Ascending aorta (tissue), 2 donors: ENCODE measurements around the gene TCF7. TPM values are rescaled to one million over a fixed set of nuclear protein-coding genes. Genes with fewer than 3 reads are reported as not detected.
A peak's percentile ranks its signal among the peaks of the same experiment; 100 is the strongest.

ENCODE experiments used
- DNase-seq, 2 donors: peaks; one replicate each; pipeline ENCODE4 v3.0.0-alpha.2; 2019; ENCODE audit warnings: low spot score in 2 of 2
- H3K27ac ChIP-seq, 2 donors: fragments of 200-600 bp; sonication (generic); one replicate each; pipeline ENCODE4 v1.5.1; 2016 to 2017; ENCODE audit warnings: mild to moderate bottlenecking in 1 of 2
- H3K27me3 ChIP-seq: fragments of 200-600 bp; sonication (generic); one replicate; pipeline ENCODE4 v1.5.1; 2017
- H3K36me3 ChIP-seq, 2 donors: fragments of 200-600 bp; sonication (generic); one replicate each; pipeline ENCODE4 v1.5.1; 2016
- H3K4me1 ChIP-seq, 2 donors: fragments of 200-600 bp; sonication (generic); one replicate each; pipeline ENCODE4 v1.5.1; 2016 to 2017; ENCODE audit warnings: mild to moderate bottlenecking in 1 of 2
- H3K4me3 ChIP-seq, 2 donors: fragments of 200-600 bp; sonication (generic); one replicate each; pipeline ENCODE4 v1.5.1; 2016 to 2017; ENCODE audit warnings: mild to moderate bottlenecking in 1 of 2
- H3K9me3 ChIP-seq, 2 donors: fragments of 200-600 bp; sonication (generic); one replicate each; pipeline ENCODE4 v1.5.1; 2016
- intact Hi-C: fragments of 100-400 bp; cut with DNase I; formaldehyde crosslinking; loops from one replicate; pipeline ENCODE4 v1.15.1; 2023
- total RNA-seq: library from RNA; depleted of rRNA; stranded (reverse); fragments of >200 nt; gene quantifications from one replicate; pipeline ENCODE4 v1.1.0, GENCODE V29; 2016
- TF ChIP-seq, protein P1 (sequence below), 3 experiments: fragments of 200-600 bp in 2 of 3; fragments of 450-650 bp in 1 of 3; sonication (generic) in 2 of 3; IDR thresholded peaks; one replicate each; pipeline ENCODE4 v1.5.1; 2016 to 2019; ENCODE audit warnings: antibody characterized with exemption in 3 of 3, mild to moderate bottlenecking in 1 of 3, moderate library complexity in 1 of 3

TCF7 gene
- total RNA-seq, 1 donor from 2014 or later: 12.1 TPM

DNA sequence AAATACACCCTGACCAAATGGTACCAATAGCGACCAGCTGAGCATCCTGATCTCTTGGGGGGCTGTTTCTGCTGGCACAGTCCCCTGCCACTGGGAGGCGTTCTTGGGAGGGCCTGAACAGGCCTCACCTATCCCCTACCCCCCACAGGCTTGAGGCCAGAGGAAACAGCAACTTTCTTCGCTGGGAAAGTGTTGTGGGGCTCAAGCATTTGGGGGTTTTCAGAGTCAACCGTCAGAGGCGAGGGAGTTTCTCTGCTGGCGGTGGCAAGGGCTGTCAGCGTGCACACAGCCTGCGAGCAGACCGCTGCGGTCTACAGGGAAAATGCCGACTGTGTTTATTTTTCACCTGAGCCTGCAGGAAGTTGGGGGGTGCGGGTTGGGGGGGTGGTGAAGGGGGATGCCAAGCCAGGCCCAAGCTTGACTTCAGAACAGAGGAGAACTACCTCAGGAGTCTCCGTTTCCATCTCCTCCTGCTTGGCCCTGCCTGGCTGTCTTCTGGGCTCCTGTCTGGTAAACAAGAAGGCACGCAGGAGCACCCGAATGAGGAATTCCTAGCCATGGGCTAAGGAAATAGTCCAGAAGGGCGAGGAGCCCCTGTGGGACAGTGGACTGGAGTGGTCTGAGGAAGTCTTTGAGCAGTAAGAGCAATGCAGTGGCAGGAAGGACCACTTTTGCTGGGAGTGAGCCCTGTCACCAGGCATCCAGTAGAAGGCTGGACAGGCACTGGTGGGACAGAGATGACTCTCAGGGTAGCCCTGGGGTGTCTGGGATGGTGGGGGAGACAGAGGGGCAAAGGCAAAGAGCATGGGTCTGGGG, 18.1 kb downstream of the TCF7 start:
- no peak overlapping the region for H3K27ac ChIP-seq
- TF ChIP-seq, protein P1, sequence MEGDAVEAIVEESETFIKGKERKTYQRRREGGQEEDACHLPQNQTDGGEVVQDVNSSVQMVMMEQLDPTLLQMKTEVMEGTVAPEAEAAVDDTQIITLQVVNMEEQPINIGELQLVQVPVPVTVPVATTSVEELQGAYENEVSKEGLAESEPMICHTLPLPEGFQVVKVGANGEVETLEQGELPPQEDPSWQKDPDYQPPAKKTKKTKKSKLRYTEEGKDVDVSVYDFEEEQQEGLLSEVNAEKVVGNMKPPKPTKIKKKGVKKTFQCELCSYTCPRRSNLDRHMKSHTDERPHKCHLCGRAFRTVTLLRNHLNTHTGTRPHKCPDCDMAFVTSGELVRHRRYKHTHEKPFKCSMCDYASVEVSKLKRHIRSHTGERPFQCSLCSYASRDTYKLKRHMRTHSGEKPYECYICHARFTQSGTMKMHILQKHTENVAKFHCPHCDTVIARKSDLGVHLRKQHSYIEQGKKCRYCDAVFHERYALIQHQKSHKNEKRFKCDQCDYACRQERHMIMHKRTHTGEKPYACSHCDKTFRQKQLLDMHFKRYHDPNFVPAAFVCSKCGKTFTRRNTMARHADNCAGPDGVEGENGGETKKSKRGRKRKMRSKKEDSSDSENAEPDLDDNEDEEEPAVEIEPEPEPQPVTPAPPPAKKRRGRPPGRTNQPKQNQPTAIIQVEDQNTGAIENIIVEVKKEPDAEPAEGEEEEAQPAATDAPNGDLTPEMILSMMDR (IDR thresholded peaks at IDR 0.05): no peak
- peaks cover 18 to 46% of the 10 kb centered on the region in 2 donors for H3K36me3 ChIP-seq
- H3K4me1 ChIP-seq: peaks cover 0 to 6% of the 10 kb centered on the region in 2 donors
- H3K4me3 ChIP-seq: no peak overlapping the region
- no peaks in the 10 kb centered on the region for H3K9me3 ChIP-seq
- no peaks in the 10 kb centered on the region for H3K27me3 ChIP-seq
- DNase-seq: no peak
- intact Hi-C loops: no loop called here

DNA sequence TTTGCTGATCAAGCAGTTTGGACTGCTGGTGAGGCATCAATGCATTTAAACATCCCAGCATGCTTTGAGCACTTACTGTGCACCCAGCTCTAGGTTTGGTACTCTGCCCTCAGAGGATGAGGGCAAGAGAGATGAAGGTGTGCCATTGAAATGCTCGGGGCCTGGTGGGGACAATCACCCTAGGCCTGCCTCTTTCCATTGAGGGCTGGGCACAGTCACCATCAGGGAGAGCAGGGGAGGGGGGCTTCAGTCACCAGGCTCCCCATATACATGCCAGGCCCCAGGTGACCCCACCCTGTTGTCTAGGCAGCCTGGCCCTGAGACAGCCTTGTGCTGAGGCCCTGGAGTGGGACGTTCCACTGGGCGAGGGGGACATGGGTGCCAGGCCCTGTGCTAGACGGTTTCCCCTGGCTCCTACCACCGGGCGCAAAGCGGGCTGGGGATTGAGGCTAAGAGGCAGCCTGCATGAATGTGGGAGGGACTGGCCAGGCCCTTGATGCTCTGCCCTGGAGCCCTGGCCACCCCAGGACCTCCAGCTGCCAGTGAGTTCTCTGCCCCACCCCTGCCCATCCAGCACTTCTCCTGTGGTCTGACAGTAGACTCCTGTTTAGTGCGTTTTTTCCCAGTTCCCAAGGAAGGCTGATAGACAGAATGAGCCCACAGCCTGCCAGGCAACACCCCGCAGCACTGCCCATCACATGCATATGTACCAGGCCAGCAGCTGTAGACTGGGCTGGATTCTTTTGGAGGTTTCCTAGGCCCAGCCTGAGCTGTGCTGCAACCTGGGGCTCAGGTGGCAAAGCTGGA, 18.9 kb downstream of the TCF7 start:
- Histone ChIP-seq H3K9me3 (no peaks in the 10 kb centered on the region), H3K27me3 (no peaks in the 10 kb centered on the region), H3K4me3 (no peak overlapping the region), H3K27ac (no peak overlapping the region), H3K36me3 (peaks cover 18 to 46% of the 10 kb centered on the region in 2 donors), H3K4me1 (peaks cover 0 to under 1% of the 10 kb centered on the region in 2 donors)
- peak in 1 of 2 donors; percentile 35 for DNase-seq
- intact Hi-C loops: no loop called here
- TF ChIP-seq, protein P1 (IDR thresholded peaks at IDR 0.05): no peak

DNA sequence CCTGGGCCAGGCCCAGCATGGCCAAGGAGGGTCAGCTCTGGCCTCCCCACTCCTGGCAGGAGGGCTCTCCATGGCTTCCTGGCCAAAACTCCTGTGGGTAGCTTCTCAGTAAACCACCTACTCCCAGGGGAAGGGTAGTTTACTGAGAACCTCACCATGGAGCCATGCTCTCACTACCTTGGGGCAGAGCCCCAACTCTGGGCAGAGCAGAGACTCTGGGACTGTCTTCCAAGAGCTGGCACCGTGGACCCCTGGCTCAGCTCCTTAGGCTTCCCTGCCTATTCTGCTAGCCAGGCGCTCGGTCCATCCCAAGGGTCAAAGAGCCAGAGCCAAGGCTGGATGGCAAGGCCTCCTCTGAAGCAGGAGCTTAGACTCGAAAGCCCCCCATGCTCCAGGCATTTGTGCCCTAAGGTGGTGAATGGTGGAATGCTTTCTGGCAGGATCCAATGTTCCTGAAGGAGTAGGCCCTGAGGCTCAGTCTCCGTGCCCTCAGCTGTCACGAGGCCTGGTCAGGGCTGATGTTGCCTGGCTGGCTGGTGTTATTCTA, 19.6 kb downstream of the TCF7 start:
- Histone ChIP-seq H3K4me3 (no peak overlapping the region), H3K4me1 (no peaks in the 10 kb centered on the region), H3K36me3 (peaks cover 18 to 46% of the 10 kb centered on the region in 2 donors), H3K27ac (no peak overlapping the region), H3K27me3 (no peaks in the 10 kb centered on the region), H3K9me3 (no peaks in the 10 kb centered on the region)
- TF ChIP-seq, protein P1 (IDR thresholded peaks at IDR 0.05): no peak
- peak; percentile 5 to 25 for DNase-seq
- intact Hi-C loops: no loop called here

DNA sequence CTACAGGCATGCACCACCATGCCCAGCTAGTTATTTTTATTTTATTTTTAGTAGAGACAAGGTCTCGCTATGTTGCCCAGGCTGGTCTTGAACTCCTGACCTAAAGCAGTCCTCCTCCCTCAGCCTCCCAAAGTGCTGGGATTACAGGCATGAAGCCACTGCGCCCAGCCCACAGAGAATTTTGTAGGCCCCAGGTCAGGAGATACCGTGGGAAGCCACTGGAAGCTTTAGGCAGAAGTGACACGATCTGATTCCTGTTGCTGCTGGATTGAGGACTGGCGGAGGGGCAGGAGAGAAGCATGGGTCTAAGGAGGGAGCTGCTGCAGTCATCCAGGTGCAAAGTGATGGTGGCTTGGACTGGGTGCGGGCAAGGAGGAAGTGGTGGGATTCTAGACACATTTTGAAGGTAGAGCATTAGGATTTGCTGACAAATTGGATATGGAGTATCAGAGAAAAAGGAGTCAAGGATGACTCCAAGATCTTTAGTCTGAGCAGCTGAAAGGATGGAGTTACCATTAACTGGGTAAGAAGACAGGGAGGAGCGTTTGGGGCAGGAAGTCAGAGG, 20.7 kb downstream of the TCF7 start:
- H3K27ac ChIP-seq: no peak overlapping the region
- no peaks in the 10 kb centered on the region for H3K27me3 ChIP-seq
- H3K4me3 ChIP-seq: no peak overlapping the region
- TF ChIP-seq, protein P1 (IDR thresholded peaks at IDR 0.05): no peak
- no peaks in the 10 kb centered on the region for H3K9me3 ChIP-seq
- intact Hi-C loops: no loop called here
- DNase-seq: peak in 1 of 2 donors; percentile 31
- no peaks in the 10 kb centered on the region for H3K4me1 ChIP-seq
- H3K36me3 ChIP-seq: peaks cover 21 to 40% of the 10 kb centered on the region in 2 donors

DNA sequence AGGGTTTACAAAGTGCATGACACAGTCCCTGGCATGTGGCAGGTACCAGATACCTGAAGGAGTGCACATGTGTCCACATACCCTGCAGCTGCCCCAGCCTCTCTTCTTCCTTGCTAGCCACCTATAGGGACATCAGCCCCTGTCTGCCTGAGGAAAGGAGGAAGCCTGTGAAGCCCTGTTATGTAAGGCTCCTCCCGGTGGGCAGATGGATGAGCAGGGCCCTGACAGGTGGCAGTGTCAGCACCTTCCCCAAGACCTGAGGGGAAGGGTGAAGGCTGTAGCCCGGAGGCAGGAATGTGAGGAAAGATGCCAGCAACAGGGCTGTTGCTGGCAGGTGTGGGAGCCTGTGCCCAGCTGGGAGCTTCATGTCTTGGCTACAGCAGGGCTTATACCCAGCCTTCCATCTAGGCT, 21.7 kb downstream of the TCF7 start:
- Histone ChIP-seq H3K27ac (no peak overlapping the region), H3K27me3 (no peaks in the 10 kb centered on the region), H3K36me3 (peaks cover 19 to 40% of the 10 kb centered on the region in 2 donors), H3K4me1 (no peaks in the 10 kb centered on the region), H3K4me3 (no peak overlapping the region), H3K9me3 (no peaks in the 10 kb centered on the region)
- peak; percentile 7 to 60 for DNase-seq
- TF ChIP-seq, protein P1 (IDR thresholded peaks at IDR 0.05): no peak
- intact Hi-C loops: no loop called here
